K562 (cell line): Measurements from ENCODE around the gene ISYNA1. TPM values are rescaled to one million over a fixed set of nuclear protein-coding genes. Genes with fewer than 3 reads are reported as not detected.

Source experiments
- ATAC-seq: fragments of 200-7000 bp; cut with Tn5 transposase; 3 replicates; pipeline ENCODE4 v1.9.1; 2020; ENCODE audit warnings: moderate library complexity
- BruUV-seq: library from RNA; stranded (reverse); fragments of 400-500 nt; replicated peaks from 2 replicates; lab custom pipeline; 2021; lab: Mats Ljungman, UMichigan
- CTCF ChIA-PET: fragments of 300-600 bp; formaldehyde crosslinking; extraction: SDS; loops from one replicate; lab custom pipeline; 2021; ENCODE audit warnings: low intra/inter-chr PET ratio; lab: Yijun Ruan, JAX
- POLR2A ChIA-PET: fragments of 300-600, 350-650 bp; sonication (Branson Sonifier 250); formaldehyde crosslinking; extraction: SDS; loops from one replicate; lab custom pipeline; 2021; ENCODE audit warnings: antibody characterized with exemption, inconsistent platforms; lab: Yijun Ruan, JAX
- DNase-seq, 4 experiments: peaks; one replicate each; pipeline versions ENCODE4 v3.0.0 to v3.0.0-alpha.2; 2011 to 2018; ENCODE audit warnings: low spot score in 3 of 4, mixed read lengths in 3 of 4; ENCODE audit errors: extremely low read depth in 1 of 4
- FAIRE-seq: peaks from 2 replicates; lab custom pipeline; 2011; peaks lifted over from hg19 to GRCh38; lab: Jason Lieb, UNC
- H2AFZ ChIP-seq: 2 replicates; pipeline ENCODE4 v1.6.0; 2011; ENCODE audit warnings: low read depth, low read length, control low read depth, inconsistent platforms
- H3K27ac ChIP-seq: fragments of 200-600 bp; 3 replicates; pipeline ENCODE4 v1.8.0; 2011; ENCODE audit warnings: low read depth, mild to moderate bottlenecking, control low read depth, inconsistent platforms, low read length, moderate library complexity, mixed read lengths; ENCODE audit errors: extremely low read depth
- H3K27me3 ChIP-seq, 2 experiments: fragments of 300-600 bp in 1 of 2; 2 replicates in 1 of 2; 3 replicates in 1 of 2; pipeline versions ENCODE4 v1.6.0 to v1.8.0; 2011; ENCODE audit warnings: inconsistent platforms in 2 of 2, low read length in 2 of 2, mild to moderate bottlenecking in 1 of 2, mixed read lengths in 1 of 2, moderate library complexity in 1 of 2; ENCODE audit not compliant: control insufficient read depth in 2 of 2, insufficient read depth in 2 of 2
- H3K36me3 ChIP-seq: fragments of 300-600 bp; 3 replicates; pipeline ENCODE4 v1.8.0; 2011; ENCODE audit warnings: mild to moderate bottlenecking, low read length, inconsistent platforms; ENCODE audit not compliant: control insufficient read depth, insufficient read depth
- H3K4me1 ChIP-seq, 2 experiments: fragments of 200-600 bp in 1 of 2; replicated peaks in 1 of 2; 2 replicates in 1 of 2; 3 replicates in 1 of 2; pipeline versions ENCODE4 v1.5.1 to v1.8.0; 2011; ENCODE audit warnings: inconsistent platforms in 2 of 2, low read length in 2 of 2, mild to moderate bottlenecking in 1 of 2, mixed read lengths in 1 of 2, moderate library complexity in 1 of 2; ENCODE audit not compliant: control insufficient read depth in 2 of 2, insufficient read depth in 2 of 2
- H3K4me2 ChIP-seq: 2 replicates; pipeline ENCODE4 v1.6.1; 2011; ENCODE audit warnings: low read length, control low read depth, inconsistent platforms, mixed read lengths; ENCODE audit not compliant: insufficient read depth
- H3K4me3 ChIP-seq: fragments of 200-600 bp; sonication (generic), shearing (Covaris generic); 2 replicates; pipeline ENCODE4 v1.5.1; 2016; ENCODE audit warnings: control low read depth, inconsistent platforms
- H3K79me2 ChIP-seq: fragments of 200-600 bp; 3 replicates; pipeline ENCODE4 v1.8.0; 2011; ENCODE audit warnings: low read length, inconsistent platforms; ENCODE audit not compliant: control insufficient read depth, insufficient read depth
- H3K9ac ChIP-seq, 2 experiments: 2 replicates each; pipeline versions ENCODE4 v1.6.0 to v1.6.1; 2011; ENCODE audit warnings: low read depth in 2 of 2, low read length in 2 of 2, control low read depth in 1 of 2, inconsistent platforms in 1 of 2, mild to moderate bottlenecking in 1 of 2, mixed read lengths in 1 of 2; ENCODE audit not compliant: insufficient read depth in 1 of 2
- H3K9me1 ChIP-seq: one replicate; pipeline ENCODE4 v1.6.0; 2011; ENCODE audit warnings: inconsistent platforms, mild to moderate bottlenecking, low read length, moderate library complexity; ENCODE audit not compliant: control insufficient read depth, insufficient read depth
- H3K9me3 ChIP-seq: replicated peaks from 2 replicates; pipeline ENCODE4 v1.5.1; 2011; ENCODE audit warnings: low read depth, low read length, inconsistent platforms; ENCODE audit not compliant: control insufficient read depth, insufficient read depth
- H4K20me1 ChIP-seq: replicated peaks from 2 replicates; pipeline ENCODE4 v1.6.1; 2011; ENCODE audit warnings: low read length, inconsistent platforms, mixed read lengths; ENCODE audit not compliant: control insufficient read depth, insufficient read depth
- CBFB ChIP-seq: sonication (generic); formaldehyde crosslinking; IDR thresholded peaks from 2 replicates; pipeline ENCODE4 v1.4.0; 2020; ENCODE audit warnings: mild to moderate bottlenecking, missing genetic modification reagents
- DACH1 ChIP-seq: fragments of 450-650 bp; IDR thresholded peaks from 2 replicates; pipeline ENCODE4 v1.6.1; 2018; ENCODE audit not compliant: partially characterized antibody
- EP300 ChIP-seq: IDR thresholded peaks from 2 replicates; pipeline ENCODE4 v1.6.1; 2012; ENCODE audit warnings: low read length, improper control_type of control experiment
- HNRNPLL ChIP-seq: fragments of 200-400 bp; formaldehyde crosslinking; IDR thresholded peaks from 2 replicates; pipeline ENCODE4 v1.6.1; 2017; ENCODE audit warnings: low read length, low read depth, mild to moderate bottlenecking; ENCODE audit not compliant: poor library complexity, severe bottlenecking
- MBD2 ChIP-seq: sonication (generic); IDR thresholded peaks from 2 replicates; pipeline ENCODE4 v1.6.1; 2016; ENCODE audit warnings: low read depth, borderline replicate concordance
- MCM3 ChIP-seq: fragments of 450-650 bp; IDR thresholded peaks from 2 replicates; pipeline ENCODE4 v1.6.1; 2016
- PCBP1 ChIP-seq: fragments of 200-400 bp; formaldehyde crosslinking; IDR thresholded peaks from 2 replicates; pipeline ENCODE4 v1.6.1; 2018; ENCODE audit warnings: mild to moderate bottlenecking, low read depth, low read length; ENCODE audit not compliant: poor library complexity, severe bottlenecking
- PRDM10 ChIP-seq: fragments of 450-650 bp; IDR thresholded peaks from 2 replicates; pipeline ENCODE4 v1.6.1; 2018; ENCODE audit not compliant: partially characterized antibody
- RB1 ChIP-seq: fragments of 450-650 bp; IDR thresholded peaks from 2 replicates; pipeline ENCODE4 v1.6.1; 2017; ENCODE audit warnings: low read depth, mild to moderate bottlenecking
- SREBF1 ChIP-seq: fragments of 150-350 bp; IDR thresholded peaks from 2 replicates; pipeline ENCODE4 v1.6.1; 2014; ENCODE audit warnings: antibody characterized with exemption, low read depth, low read length, borderline replicate concordance
- UBTF ChIP-seq, 2 experiments: IDR thresholded peaks; 2 replicates each; pipeline ENCODE4 v1.6.1; 2012; ENCODE audit warnings: improper control_type of control experiment in 2 of 2, low read depth in 2 of 2, low read length in 2 of 2, borderline replicate concordance in 1 of 2
- ZFX ChIP-seq: sonication (generic); formaldehyde crosslinking; IDR thresholded peaks from 2 replicates; pipeline ENCODE4 v1.8.0; 2022; ENCODE audit warnings: mild to moderate bottlenecking, missing genetic modification reagents, moderate library complexity
- ZNF384 ChIP-seq: IDR thresholded peaks from 2 replicates; pipeline ENCODE4 v1.6.1; 2012; ENCODE audit warnings: low read depth, low read length, improper control_type of control experiment
- WGBS: fragments of 100-300 bp; shearing (Covaris generic); methylation state at CpG from one replicate; pipeline ENCODE4 v1.1.6; 2016; ENCODE audit warnings: low coverage, mixed read lengths; ENCODE audit not compliant: insufficient coverage; ENCODE audit errors: missing lambda C conversion rate; 5-methylcytosine and 5-hydroxymethylcytosine counted together
- in situ Hi-C: fragments of 300-500 bp; cut with MboI; formaldehyde crosslinking; loops from 4 replicates; pipeline ENCODE4 v1.15.0; 2018; ENCODE audit warnings: inconsistent platforms, mixed read lengths
- intact Hi-C: fragments of 100-400 bp; cut with micrococcal nuclease; formaldehyde crosslinking; loops from 2 replicates; pipeline ENCODE4 v1.14.2; 2022
- polyA plus RNA-seq, 8 experiments: library from polyadenylated mRNA; depleted of rRNA in 4 of 8; stranded (reverse) in 5 of 8; unstranded in 3 of 8; fragments of >200 nt; fragmentation: Nextera tagmentation in 2 of 8; fragmentation: Illumina TruSeq in 1 of 8; extraction: Ambion mirVana in 2 of 8; extraction: Trizol in 1 of 8; gene quantifications; 2 replicates each; pipeline versions ENCODE4 v1.2.1 to v1.2.3, GENCODE V29; 2011 to 2014; ENCODE audit warnings: inconsistent platforms in 1 of 8, missing spikeins in 1 of 8
- total RNA-seq, 7 experiments: library from RNA; depleted of rRNA in 6 of 7; stranded (reverse); fragments of >200 nt in 6 of 7; fragmentation: Illumina TruSeq in 2 of 7; extraction: Trizol in 2 of 7; gene quantifications; 2 replicates each; pipeline versions ENCODE4 v1.2.1 to v1.2.3, GENCODE V29; 2011 to 2021; ENCODE audit warnings: low replicate concordance in 1 of 7

ISYNA1 gene
- total and polyA plus RNA-seq, 9 of the 15 experiments (the other 6 are each of a cell fraction or from before 2014, with no cell fraction given), result 21.8 to 460 (median 93.2) TPM

GRCh38 chr19:18428787-18429674 is 8.9 kb downstream of the ISYNA1 start:
- intact Hi-C loops, result no loop called here
- DNase-seq (peak; percentile 84 to 94 (median 88)), FAIRE-seq (peak; percentile 91), ATAC-seq (peak; percentile 88)
- Histone ChIP-seq H3K9me1 (no peaks in the 10 kb centered on the region), H3K9me3 (no peaks in the 10 kb centered on the region), H3K27ac (peak overlapping the region; percentile 85), H3K27me3 (no peaks in the 10 kb centered on the region), H3K79me2 (peaks cover 64% of the 10 kb centered on the region), H3K4me2 (peak overlapping the region; percentile 65), H2AFZ (no peak overlapping the region), H4K20me1 (peaks cover 11% of the 10 kb centered on the region), H3K36me3 (peaks cover 65% of the 10 kb centered on the region), H3K4me3 (peak overlapping the region; percentile 41), H3K9ac (peak overlapping the region; percentile 37 to 73; a peak in 3 of 4 replicates), H3K4me1 (peaks cover 39 to 99% of the 10 kb centered on the region in 2 experiments)
- POLR2A ChIA-PET, result interaction anchor here (0.6 to 1.2 kb wide), 6 partner anchors 10 to 283 kb away, joined by 3 to 7 read pairs (median 4); partner anchors contain the start of gene SSBP4
- BruUV-seq, result no TSS peak
- in situ Hi-C loops, result no loop called here
- 2% methylated on average over 47 of the region's 77 CpGs for WGBS
- CTCF ChIA-PET, result interaction anchor here (0.6 kb wide), 1 partner anchor 38 kb away, joined by 3 read pairs; no protein-coding TSS in a partner anchor
- TF ChIP-seq EP300, result 0 out of 2 replicates have a peak, but pooled peaks have one; percentile 1
- no peak for TF ChIP-seq DACH1
- TF ChIP-seq PRDM10, result peak; percentile 19
- TF ChIP-seq ZNF384, result no peak
- TF ChIP-seq MBD2, result 0 out of 2 replicates have a peak, but pooled peaks have one; percentile 33
- TF ChIP-seq MCM3, result no peak
- TF ChIP-seq SREBF1, result no peak
- no peak for TF ChIP-seq CBFB (CRISPR knock-in tag)
- TF ChIP-seq HNRNPLL, result peak; percentile 73
- TF ChIP-seq PCBP1, result peak; percentile 84
- peak; percentile 43 for TF ChIP-seq RB1
- 0 out of 4 replicates have a peak, but pooled peaks of 1 of the 2 experiments have one; percentile 52 for TF ChIP-seq UBTF (IDR thresholded peaks at IDR 0.05; ENCODE audit: borderline replicate concordance in 1 of 2, low read depth in 2 of 2, low read length in 2 of 2)
- TF ChIP-seq ZFX (CRISPR knock-in tag), result peak; percentile 69
